GM12892 (cell line): Measurements from ENCODE around the gene TMEM170A.

Experiments
- DNase-seq: peaks from one replicate; pipeline ENCODE4 v3.0.0; 2011; ENCODE audit not compliant: insufficient read length
- FAIRE-seq: peaks from 2 replicates; lab custom pipeline; 2011; peaks lifted over from hg19 to GRCh38; lab: Jason Lieb, UNC
- POLR2A ChIP-seq: IDR thresholded peaks from 2 replicates; pipeline ENCODE4 v1.6.1; 2011; ENCODE audit warnings: low read depth, low read length, control low read depth
- POLR2AphosphoS5 ChIP-seq: IDR thresholded peaks from 2 replicates; pipeline ENCODE4 v1.6.1; 2011; ENCODE audit warnings: low read depth, low read length, control low read depth
- TAF1 ChIP-seq: IDR thresholded peaks from 2 replicates; pipeline ENCODE4 v1.6.1; 2011; ENCODE audit warnings: low read depth, mild to moderate bottlenecking, control low read depth, low read length, borderline replicate concordance

Gene TMEM170A

DNA sequence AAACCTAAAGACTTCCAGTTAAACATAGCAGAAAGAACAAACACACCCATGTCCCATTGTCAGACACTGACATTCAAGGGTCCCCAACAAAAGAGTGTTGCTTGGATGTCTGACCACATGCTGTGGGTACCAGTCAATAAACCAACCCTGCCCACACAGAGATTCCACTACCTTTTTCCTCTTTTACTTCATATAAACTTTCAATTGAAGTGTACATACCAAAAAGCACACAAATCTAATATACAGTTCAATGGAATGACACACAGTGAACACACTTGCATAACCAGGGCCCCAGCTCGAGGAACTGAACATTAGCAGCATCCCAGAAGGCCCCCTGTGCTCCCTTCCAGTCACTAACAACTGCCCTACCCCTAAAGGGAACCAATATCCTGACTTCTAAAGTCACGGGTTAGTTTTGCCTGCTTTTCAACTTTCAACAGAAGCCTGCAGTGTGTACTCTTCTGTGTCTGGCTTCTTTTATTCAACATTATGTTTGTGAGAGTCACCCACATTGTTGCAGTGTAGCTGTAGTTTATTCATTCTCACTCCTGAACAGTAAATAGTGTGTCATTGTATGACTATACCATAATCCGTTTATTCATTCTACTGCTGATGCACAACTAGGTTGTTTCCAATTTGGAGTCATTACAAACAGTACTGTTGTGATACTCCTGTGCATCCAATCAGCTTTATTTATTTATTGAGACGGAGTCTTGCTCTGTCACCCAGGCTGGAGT is 49.2 kb downstream of the TMEM170A start:
- no peak for FAIRE-seq
- TF ChIP-seq TAF1 (no peak), POLR2A (no peak), POLR2AphosphoS5 (no peak)
- DNase-seq = no peak

DNA sequence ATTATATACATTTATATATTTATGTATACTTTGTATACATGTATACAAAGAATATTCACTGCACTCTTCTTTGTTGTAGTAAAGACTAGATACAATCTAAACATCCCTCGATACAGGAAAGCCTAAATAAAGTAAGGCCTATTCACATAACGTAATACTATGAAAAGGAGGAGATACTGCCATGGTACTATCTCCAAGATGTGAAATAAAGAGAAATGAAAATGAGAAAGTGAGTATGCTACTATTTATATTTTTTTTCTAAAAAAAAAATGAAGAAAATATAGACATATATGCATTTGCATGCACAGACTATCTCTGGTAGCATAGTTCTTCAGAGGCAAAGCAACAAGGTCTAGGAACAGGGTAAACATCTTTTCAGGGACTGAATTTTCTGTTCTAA is 50.5 kb downstream of the TMEM170A start:
- FAIRE-seq = no peak
- TF ChIP-seq POLR2AphosphoS5 (no peak), POLR2A (no peak), TAF1 (no peak)
- no peak for DNase-seq

DNA sequence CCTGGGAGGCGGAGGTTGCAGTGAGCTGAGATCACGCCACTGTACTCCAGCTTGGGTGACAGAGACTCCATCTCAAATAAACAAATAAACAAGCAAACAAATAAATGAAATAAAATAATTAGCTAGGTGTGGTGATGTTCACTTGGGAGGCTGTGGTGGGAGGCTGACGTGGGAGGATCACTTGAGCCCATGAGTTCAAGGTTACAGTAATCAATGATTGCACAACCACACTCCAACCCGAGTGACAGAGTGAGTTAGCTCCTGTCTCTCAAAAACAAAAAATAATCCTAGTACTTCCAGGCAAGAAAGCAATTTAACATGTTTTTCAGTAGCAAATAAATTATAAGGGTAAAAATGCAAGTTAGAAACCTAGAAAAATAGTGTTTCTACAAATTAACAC is 57.5 kb downstream of the TMEM170A start:
- DNase-seq (no peak), FAIRE-seq (no peak)
- no peak for TF ChIP-seq POLR2A
- no peak for TF ChIP-seq TAF1
- no peak for TF ChIP-seq POLR2AphosphoS5

DNA sequence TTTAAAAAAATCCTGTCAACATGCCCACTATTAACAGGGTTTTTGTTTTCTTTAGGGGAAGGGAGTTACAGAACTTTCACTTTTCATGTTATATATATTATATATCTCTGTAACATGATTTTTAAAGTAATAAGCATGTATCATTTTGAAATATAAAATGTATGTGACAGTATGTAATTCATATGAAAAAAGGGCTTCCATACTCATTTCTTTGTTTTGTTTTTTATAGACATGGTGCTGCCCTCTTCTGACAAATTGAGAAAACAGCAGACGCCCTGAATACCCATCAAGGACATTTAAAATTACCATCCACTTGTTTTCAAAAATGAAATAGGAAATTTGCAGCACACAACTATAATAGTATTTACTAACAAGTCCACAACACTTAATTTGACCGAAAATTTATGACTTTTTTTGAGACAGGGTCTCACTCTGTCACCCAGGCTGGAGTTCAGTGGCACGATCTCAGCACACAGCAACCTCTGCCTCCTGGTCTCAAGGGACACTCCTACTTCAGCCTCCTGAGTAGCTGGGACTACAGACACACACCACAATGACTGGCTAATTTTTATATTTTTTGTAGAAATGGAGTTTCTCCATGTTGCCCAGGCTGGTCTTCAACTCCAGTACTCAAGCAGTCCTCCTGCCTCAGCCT is 61.5 kb downstream of the TMEM170A start:
- DNase-seq = no peak
- peak; percentile 67 for FAIRE-seq
- TF ChIP-seq POLR2AphosphoS5 = no peak

DNA sequence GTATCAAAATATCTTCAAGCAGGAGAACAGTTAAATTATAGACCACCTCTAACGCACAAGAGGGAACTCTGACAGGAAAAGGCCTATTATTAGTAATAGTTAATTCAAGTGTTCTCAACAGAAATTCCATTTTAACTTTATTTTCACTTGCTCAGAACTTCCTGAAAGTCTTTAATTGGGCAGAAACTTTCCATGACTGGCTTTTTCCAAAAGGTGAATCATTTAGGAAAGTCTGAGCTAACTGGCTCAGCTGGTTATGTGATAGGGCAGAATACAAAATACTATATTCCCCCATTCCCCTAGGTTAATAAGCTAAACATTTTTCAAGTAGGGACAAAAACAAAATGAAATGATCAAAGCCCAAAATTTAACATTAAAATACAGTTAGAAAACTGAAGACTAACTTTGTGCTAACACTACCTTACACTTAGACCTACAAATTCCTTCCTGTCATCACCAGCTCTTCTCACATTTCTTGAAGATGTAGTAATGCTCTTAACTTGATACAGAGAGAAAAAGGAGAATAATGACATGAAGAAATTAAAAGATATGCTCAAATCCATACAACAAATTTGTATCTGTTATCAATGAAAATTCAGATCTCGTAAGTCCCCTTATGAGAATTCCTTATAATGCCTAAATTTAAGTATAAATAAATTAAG is 62.2 kb downstream of the TMEM170A start:
- FAIRE-seq = no peak

DNA sequence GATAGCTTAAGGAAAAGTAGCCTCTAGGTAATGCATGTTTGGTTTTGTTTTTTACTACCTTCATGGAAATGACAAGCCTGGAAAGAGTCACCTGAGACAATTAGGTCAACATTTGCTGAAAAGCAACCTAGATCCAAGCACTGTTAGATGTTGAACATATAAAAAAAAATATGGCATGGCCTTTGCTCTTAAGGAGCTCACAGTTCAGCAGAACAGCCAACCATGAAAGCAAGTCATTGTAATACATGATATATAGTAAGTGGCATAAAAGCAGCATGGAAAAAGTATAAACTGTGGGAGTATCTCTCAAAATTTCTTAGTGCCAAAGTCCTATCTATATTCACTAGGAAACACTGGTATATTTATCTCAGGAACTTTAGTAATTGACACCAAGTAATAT is 62.8 kb downstream of the TMEM170A start:
- DNase-seq (no peak), FAIRE-seq (no peak)
- no peak for TF ChIP-seq TAF1
- no peak for TF ChIP-seq POLR2AphosphoS5
- no peak for TF ChIP-seq POLR2A

More for the DNA sequence above, 62.2 kb downstream of the TMEM170A start:
- DNase-seq = no peak
- no peak for TF ChIP-seq POLR2AphosphoS5
- no peak for TF ChIP-seq POLR2A
- no peak for TF ChIP-seq TAF1

DNA sequence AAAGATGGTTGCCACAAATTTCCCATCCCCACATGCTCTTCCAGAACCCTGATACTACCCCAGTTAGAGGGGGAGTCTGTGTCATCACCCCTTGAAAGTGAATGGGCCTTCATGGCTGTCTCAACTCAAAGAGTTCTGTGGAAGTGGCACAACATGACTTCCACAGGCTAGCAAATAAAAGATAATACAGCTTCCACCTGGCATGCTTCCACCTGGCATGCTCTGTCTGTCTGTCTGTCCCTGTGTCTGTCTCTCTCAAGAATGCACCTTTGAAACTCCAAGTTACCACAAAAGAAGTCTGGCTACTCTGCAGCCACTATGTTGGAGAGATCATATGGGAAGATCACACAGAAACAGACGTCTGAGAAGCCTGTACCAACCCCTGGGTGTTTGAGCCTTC is 66.2 kb downstream of the TMEM170A start:
- FAIRE-seq (no peak), DNase-seq (no peak)
- TF ChIP-seq POLR2AphosphoS5 (no peak), POLR2A (no peak), TAF1 (no peak)

DNA sequence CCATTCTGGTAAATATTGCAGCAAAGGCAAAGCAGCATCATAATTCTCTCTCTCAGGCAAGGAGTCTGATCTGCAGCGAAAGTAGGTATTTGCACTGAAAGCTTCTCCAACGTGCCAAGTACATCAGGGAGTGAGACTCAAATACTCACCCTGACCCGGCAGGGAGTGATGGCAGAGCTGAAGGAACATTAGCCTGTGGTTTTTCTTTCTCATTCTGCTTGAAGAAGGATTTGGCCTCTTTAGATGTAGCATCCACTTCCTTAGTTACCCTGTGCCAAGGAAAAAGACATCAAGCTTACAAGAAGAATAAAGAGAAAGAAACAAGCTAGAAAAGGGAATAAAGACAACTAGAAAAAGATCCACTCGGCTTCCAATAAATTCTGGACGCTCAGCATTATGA is 69.5 kb downstream of the TMEM170A start:
- TF ChIP-seq TAF1 = no peak

More for the DNA sequence above, 69.5 kb downstream of the TMEM170A start:
- DNase-seq (no peak), FAIRE-seq (no peak)
